MM.1S (cell line): ENCODE data around the gene FTH1.

Experiments
- DNase-seq: peaks from one replicate; pipeline ENCODE4 v3.0.0-alpha.2; 2015
- H2AFZ ChIP-seq: fragments of 300-600 bp; sonication (generic); 2 replicates; pipeline ENCODE4 v1.6.0; 2016; ENCODE audit warnings: antibody characterized with exemption, low read length
- H3F3A ChIP-seq: fragments of 300-600 bp; sonication (generic); 2 replicates; pipeline ENCODE4 v1.6.1; 2016; ENCODE audit warnings: mild to moderate bottlenecking, antibody characterized with exemption, low read length, moderate library complexity, mixed read lengths; ENCODE audit not compliant: insufficient read depth
- H3K27ac ChIP-seq: fragments of 300-600 bp; sonication (generic); 2 replicates; pipeline ENCODE4 v1.5.1; 2016; ENCODE audit warnings: mild to moderate bottlenecking, low read length
- H3K27me3 ChIP-seq: fragments of 300-600 bp; sonication (generic); replicated peaks from 2 replicates; pipeline ENCODE4 v1.6.0; 2016; ENCODE audit warnings: low read length; ENCODE audit not compliant: insufficient read depth
- H3K36me3 ChIP-seq: fragments of 300-600 bp; sonication (generic); replicated peaks from 2 replicates; pipeline ENCODE4 v1.6.1; 2016; ENCODE audit warnings: mild to moderate bottlenecking, low read length, mixed read lengths; ENCODE audit not compliant: insufficient read depth
- H3K4me1 ChIP-seq: fragments of 300-600 bp; sonication (generic); 2 replicates; pipeline ENCODE4 v1.6.1; 2016; ENCODE audit warnings: low read length, mixed read lengths
- H3K4me2 ChIP-seq: fragments of 300-600 bp; sonication (generic); 2 replicates; pipeline ENCODE4 v1.6.0; 2016; ENCODE audit warnings: low read depth, low read length
- H3K4me3 ChIP-seq: fragments of 300-600 bp; sonication (generic); 2 replicates; pipeline ENCODE4 v1.5.1; 2016; ENCODE audit warnings: low read length, mixed read lengths
- H3K79me2 ChIP-seq: fragments of 300-600 bp; sonication (generic); 2 replicates; pipeline ENCODE4 v1.6.1; 2016; ENCODE audit warnings: mixed run types, low read length, mixed read lengths
- H3K9ac ChIP-seq: fragments of 300-600 bp; sonication (generic); 2 replicates; pipeline ENCODE4 v1.6.1; 2016; ENCODE audit warnings: low read length, mixed read lengths
- H3K9me2 ChIP-seq: fragments of 300-600 bp; sonication (generic); replicated peaks from 2 replicates; pipeline ENCODE4 v1.6.1; 2016; ENCODE audit warnings: mild to moderate bottlenecking, low read length, mixed read lengths; ENCODE audit not compliant: insufficient read depth
- H3K9me3 ChIP-seq: fragments of 300-600 bp; sonication (generic); replicated peaks from 2 replicates; pipeline ENCODE4 v1.6.1; 2016; ENCODE audit warnings: mild to moderate bottlenecking, low read length, mixed read lengths; ENCODE audit not compliant: insufficient read depth
- H4K20me1 ChIP-seq: fragments of 300-600 bp; sonication (generic); 2 replicates; pipeline ENCODE4 v1.6.1; 2016; ENCODE audit warnings: mild to moderate bottlenecking, low read length, moderate library complexity, mixed read lengths; ENCODE audit not compliant: insufficient read depth
- CTCF ChIP-seq: fragments of 300-600 bp; sonication (generic); IDR thresholded peaks from 2 replicates; pipeline ENCODE4 v1.5.1; 2016; ENCODE audit warnings: antibody characterized with exemption, low read length, mixed read lengths
- EZH2 ChIP-seq: fragments of 300-600 bp; sonication (generic); optimal IDR thresholded peaks from 2 replicates; pipeline ENCODE3; 2017; ENCODE audit warnings: low read depth, mild to moderate bottlenecking, antibody characterized with exemption, low read length, mixed read lengths
- EZH2phosphoT487 ChIP-seq: fragments of 300-600 bp; sonication (generic); IDR thresholded peaks from 2 replicates; pipeline ENCODE4 v1.6.1; 2018; ENCODE audit warnings: antibody characterized with exemption, low read length

Gene FTH1

DNA sequence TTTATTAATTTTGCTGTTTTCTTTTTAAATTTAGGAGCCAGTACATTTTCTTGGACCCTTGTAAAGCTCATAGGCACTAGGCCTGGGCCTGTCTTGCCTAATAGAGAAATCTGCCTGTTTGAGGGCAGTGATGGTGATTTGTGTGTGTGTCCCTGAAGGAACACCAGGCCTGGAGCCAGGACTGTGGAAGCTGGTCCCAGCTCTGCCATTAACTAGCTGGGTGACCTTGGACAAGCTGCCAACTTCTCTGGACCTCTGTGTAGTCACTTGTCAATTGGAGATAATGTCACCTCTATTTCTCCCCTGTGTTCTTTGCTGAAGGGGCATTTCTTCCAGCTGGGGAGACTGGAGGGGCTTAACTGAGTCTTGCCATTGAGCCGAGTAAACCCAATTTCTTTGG is 16.0 kb upstream of the FTH1 start:
- Histone ChIP-seq H3K79me2 (no peaks in the 10 kb centered on the region), H4K20me1 (no peaks in the 10 kb centered on the region), H3K36me3 (no peaks in the 10 kb centered on the region), H3K27ac (no peak overlapping the region), H3K4me1 (no peaks in the 10 kb centered on the region), H3F3A (no peaks in the 10 kb centered on the region), H3K27me3 (no peaks in the 10 kb centered on the region), H3K4me2 (no peak overlapping the region), H3K9ac (no peak overlapping the region), H3K4me3 (no peak overlapping the region), H2AFZ (no peak overlapping the region), H3K9me2 (no peaks in the 10 kb centered on the region), H3K9me3 (no peaks in the 10 kb centered on the region)
- DNase-seq: no peak
- TF ChIP-seq EZH2: no peak
- no peak for TF ChIP-seq CTCF
- TF ChIP-seq EZH2phosphoT487: no peak

DNA sequence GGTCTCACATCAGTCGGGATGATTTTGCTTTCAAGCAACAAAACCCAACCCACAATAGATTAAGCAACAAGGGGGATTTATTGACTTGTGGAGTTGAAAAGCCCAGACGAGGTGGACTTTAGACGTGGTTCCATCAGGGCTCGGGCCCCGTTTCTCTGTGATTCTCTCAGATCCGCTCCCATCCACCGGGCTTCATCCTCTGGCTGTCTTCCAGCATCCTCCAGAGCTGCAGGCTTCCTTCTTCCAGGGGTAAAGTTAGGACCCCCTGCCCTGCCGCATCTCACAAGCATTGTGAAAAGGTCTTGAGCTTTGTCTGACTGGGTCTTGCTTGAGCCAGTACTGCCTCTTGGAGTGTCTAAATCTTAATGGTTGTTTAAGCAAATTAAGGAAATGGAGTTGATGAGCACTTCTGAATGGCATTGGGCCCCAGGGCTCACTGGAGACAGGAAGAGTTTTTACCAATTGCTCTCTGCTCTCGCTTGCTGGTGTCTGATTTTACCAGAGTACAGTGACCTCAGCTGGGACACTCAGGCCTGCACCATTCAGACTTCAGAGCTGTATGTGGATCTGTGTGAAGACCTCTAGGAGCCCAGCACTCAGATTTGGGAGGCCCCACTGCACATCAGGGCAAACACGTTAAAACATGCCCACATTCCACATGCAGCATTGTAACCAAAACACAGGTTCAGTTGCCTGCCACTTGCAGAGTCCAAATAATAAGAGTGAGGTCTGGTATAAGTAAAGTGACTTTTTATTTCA is 13.5 kb upstream of the FTH1 start:
- no peaks in the 10 kb centered on the region for H4K20me1 ChIP-seq
- H3K36me3 ChIP-seq: no peaks in the 10 kb centered on the region
- no peak overlapping the region for H3K27ac ChIP-seq
- H2AFZ ChIP-seq: no peak overlapping the region
- no peak overlapping the region for H3K9ac ChIP-seq
- no peaks in the 10 kb centered on the region for H3K9me3 ChIP-seq
- no peaks in the 10 kb centered on the region for H3K4me1 ChIP-seq
- no peaks in the 10 kb centered on the region for H3F3A ChIP-seq
- H3K4me2 ChIP-seq: no peak overlapping the region
- DNase-seq: no peak
- no peaks in the 10 kb centered on the region for H3K9me2 ChIP-seq
- TF ChIP-seq EZH2 (no peak), CTCF (no peak), EZH2phosphoT487 (no peak)
- no peak overlapping the region for H3K4me3 ChIP-seq
- H3K27me3 ChIP-seq: no peaks in the 10 kb centered on the region
- no peaks in the 10 kb centered on the region for H3K79me2 ChIP-seq

GRCh38 chr11:61978703-61979661 is 11.5 kb upstream of the FTH1 start:
- Histone ChIP-seq H3K79me2 (no peaks in the 10 kb centered on the region), H3K9me2 (no peaks in the 10 kb centered on the region), H3K9ac (no peak overlapping the region), H3K4me3 (no peak overlapping the region), H2AFZ (no peak overlapping the region), H4K20me1 (no peaks in the 10 kb centered on the region), H3K36me3 (no peaks in the 10 kb centered on the region), H3K27me3 (no peaks in the 10 kb centered on the region), H3K27ac (no peak overlapping the region), H3K9me3 (no peaks in the 10 kb centered on the region), H3F3A (no peaks in the 10 kb centered on the region), H3K4me1 (no peaks in the 10 kb centered on the region), H3K4me2 (no peak overlapping the region)
- no peak for DNase-seq
- TF ChIP-seq CTCF (no peak), EZH2 (no peak), EZH2phosphoT487 (no peak)
